HG03025 (cell line): ENCODE results near the gene ZDHHC8.

Experiments used
- ATAC-seq: cut with Tn5 transposase; IDR thresholded peaks from one replicate; pipeline ENCODE4 v1.9.1; 2021; ENCODE audit warnings: mild to moderate bottlenecking, moderate library complexity; ENCODE audit not compliant: unreplicated experiment, low FRiP score

ZDHHC8 gene

GRCh38 chr22:20131597-20131858 lies at the start of gene ZDHHC8:
Gene ZDHHC8 (plus strand): TSS chr22:20131804. CDS start chr22:20131948, 144 bp downstream.
- ATAC-seq: peak; percentile 29

- ATAC-seq: no peak
These were observed 48.3 kb upstream of the ZDHHC8 start for GRCh38 chr22:20083157-20083890.

- ATAC-seq: no peak
These were observed 47.6 kb upstream of the ZDHHC8 start for GRCh38 chr22:20083891-20084546.

- ATAC-seq: no peak
These were observed 46.8 kb upstream of the ZDHHC8 start for GRCh38 chr22:20084547-20085413.

- no peak for ATAC-seq
These were observed 46.0 kb upstream of the ZDHHC8 start for GRCh38 chr22:20085651-20086050.

GRCh38 chr22:20086101-20086599 lies 45.5 kb upstream of the ZDHHC8 start:
- ATAC-seq: no peak

- no peak for ATAC-seq
These were observed 44.8 kb upstream of the ZDHHC8 start for GRCh38 chr22:20086763-20087162.

GRCh38 chr22:20087319-20088262 lies 44.0 kb upstream of the ZDHHC8 start:
- no peak for ATAC-seq

GRCh38 chr22:20088263-20088648 lies 43.3 kb upstream of the ZDHHC8 start:
- ATAC-seq: no peak

- ATAC-seq: no peak
These were observed 42.2 kb upstream of the ZDHHC8 start for GRCh38 chr22:20089226-20089976.

GRCh38 chr22:20089977-20090729 lies 41.5 kb upstream of the ZDHHC8 start:
- ATAC-seq: no peak

GRCh38 chr22:20090730-20091240 lies 40.8 kb upstream of the ZDHHC8 start:
- no peak for ATAC-seq

- no peak for ATAC-seq
These were observed 39.7 kb upstream of the ZDHHC8 start for GRCh38 chr22:20091690-20092476.

- no peak for ATAC-seq
These were observed 39.1 kb upstream of the ZDHHC8 start for GRCh38 chr22:20092477-20092854.

- ATAC-seq: no peak
These were observed 38.0 kb upstream of the ZDHHC8 start for GRCh38 chr22:20093418-20094196.

GRCh38 chr22:20094197-20094807 lies 37.3 kb upstream of the ZDHHC8 start:
- ATAC-seq: no peak

GRCh38 chr22:20095521-20095920 lies 36.1 kb upstream of the ZDHHC8 start:
- no peak for ATAC-seq
